Measurements from ENCODE around the gene LRRC18.

Gene LRRC18

DNA sequence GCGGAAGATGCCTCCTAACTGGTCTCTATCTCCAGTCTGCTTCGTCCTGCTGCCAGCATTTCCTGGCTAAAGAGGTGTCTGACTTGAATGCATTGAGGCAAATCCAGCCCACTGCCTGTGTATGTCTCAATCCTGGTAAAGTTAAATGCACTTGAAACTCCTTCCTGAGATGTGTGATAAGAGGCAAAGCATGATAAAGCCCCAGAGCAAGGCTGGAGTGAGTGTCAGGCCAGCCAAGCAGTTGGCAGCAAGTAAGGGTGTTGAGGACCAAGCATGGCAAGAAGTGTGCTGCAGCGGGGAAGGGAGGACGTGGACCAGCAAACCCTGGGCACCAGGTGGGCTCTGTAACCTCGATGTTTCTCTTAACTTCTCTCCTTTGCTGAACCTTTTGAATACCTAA is 29.1 kb downstream of the LRRC18 start:
- DNase-seq (ENCODE audit: low read depth in 2 of 2), result no peak

GRCh38 chr10:48907730-48908129 is 31.9 kb downstream of the LRRC18 start:
- DNase-seq (ENCODE audit: low read depth in 2 of 2), result no peak

DNA sequence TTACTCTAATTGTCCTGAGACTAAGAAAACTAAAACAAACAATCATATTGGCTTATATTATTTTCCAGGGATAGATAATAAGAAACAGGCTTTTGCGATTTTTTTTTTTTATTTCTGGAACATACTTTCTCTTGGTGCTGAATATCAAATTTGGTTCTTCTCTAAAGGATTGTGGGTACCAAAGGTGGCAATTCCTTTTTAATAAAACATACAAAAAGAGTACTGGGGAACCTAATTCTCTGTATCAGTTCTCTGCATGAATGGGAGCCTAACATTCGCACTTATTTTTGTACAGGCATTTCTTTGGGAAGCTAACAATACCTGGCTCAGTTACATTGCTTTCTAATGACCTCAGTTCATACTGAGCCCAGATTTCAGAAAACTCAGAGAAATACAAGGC is 32.8 kb downstream of the LRRC18 start:
- no peak for DNase-seq (ENCODE audit: low read depth in 2 of 2)

DNA sequence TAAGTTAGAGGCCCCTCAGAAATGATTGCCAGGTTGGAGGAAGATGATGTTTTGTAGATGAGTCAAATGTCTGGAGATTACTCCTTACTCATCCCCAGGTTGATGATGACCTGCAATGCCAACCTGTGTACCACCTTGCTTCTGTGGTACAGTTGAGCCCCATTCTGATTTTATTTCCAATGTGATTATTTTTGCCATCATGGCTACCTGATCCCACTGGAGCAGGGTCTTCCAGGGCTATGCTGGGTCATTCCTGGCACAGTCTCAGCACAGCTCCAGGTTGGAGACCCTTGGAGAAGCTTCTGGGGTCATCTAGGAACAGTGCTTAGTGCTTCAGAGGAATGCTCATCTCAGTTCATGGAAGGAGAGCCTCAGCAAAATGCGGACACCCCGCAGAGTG is 34.3 kb downstream of the LRRC18 start:
- DNase-seq (ENCODE audit: low read depth in 2 of 2), result no peak

GRCh38 chr10:48904861-48905260 is 34.8 kb downstream of the LRRC18 start:
- DNase-seq (ENCODE audit: low read depth in 2 of 2), result no peak

GRCh38 chr10:48903151-48903550 is 36.5 kb downstream of the LRRC18 start:
- DNase-seq (ENCODE audit: low read depth in 2 of 2), result no peak

- DNase-seq (ENCODE audit: low read depth in 2 of 2), result no peak
Measured at GRCh38 chr10:48902096-48902495, 37.5 kb downstream of the LRRC18 start.

DNA sequence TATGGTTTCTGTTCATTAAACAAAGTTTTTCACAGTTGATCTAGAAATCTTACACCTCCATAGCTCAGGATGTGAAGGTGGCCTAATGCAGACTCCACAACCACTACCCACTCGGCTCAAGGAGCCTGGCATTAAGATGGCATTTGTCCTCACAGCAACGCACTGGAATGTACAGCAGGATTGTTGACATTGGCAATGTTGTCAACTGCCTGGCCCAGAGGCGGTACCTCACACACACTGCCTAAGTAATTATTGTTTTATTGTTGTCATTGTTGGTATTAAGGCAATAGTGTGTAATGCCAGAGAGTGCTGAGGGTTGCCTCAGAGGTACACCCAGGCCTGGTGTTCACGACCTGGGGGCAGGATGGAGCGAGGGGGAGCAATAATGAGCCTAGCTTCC is 38.3 kb downstream of the LRRC18 start:
- no peak for DNase-seq (ENCODE audit: low read depth in 2 of 2)

DNA sequence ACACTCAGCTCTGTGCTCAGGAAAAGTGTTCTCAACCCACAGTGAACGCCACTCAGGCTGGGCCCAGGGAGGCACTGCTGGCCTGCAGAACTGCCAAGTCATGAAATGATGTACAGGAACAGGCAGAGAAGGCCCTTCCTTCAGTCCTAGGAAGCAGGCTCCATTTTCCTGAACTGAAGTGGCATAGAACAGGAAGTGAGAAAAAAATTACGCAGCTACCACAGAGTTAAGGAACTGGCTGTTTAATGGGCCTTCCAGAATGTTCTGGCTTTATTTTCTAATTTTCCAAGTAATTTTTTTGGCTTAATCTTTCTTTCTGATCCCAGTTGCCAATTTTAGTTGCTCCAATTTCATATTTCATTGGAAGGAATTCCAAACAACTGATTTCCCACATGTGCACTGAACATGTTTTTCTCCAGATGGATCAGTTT is 39.3 kb downstream of the LRRC18 start:
- no peak for DNase-seq (ENCODE audit: low read depth in 2 of 2)

DNA sequence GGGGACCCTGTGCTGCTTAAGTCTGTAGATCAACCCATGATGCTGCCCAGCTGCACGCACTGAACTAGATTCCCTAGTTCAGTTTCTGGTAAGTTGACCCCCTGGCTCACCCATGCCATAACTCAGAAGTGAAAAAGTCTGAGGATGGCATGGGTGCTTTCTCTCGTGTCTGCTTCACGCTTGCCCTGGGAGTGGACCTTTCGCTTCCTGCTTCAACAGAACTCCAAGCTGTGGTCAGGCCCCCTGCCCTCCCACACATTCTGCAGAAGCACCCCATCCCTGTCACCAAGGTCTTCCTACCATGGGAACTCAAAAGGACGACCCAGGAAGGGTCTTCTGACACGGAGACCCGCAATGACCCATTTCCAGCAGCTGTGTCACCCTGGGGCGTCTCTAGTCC is 39.9 kb downstream of the LRRC18 start:
- no peak for DNase-seq (ENCODE audit: low read depth in 2 of 2)

- no peak for DNase-seq (ENCODE audit: low read depth in 2 of 2)
Measured at GRCh38 chr10:48898426-48898825, 41.2 kb downstream of the LRRC18 start.

DNA sequence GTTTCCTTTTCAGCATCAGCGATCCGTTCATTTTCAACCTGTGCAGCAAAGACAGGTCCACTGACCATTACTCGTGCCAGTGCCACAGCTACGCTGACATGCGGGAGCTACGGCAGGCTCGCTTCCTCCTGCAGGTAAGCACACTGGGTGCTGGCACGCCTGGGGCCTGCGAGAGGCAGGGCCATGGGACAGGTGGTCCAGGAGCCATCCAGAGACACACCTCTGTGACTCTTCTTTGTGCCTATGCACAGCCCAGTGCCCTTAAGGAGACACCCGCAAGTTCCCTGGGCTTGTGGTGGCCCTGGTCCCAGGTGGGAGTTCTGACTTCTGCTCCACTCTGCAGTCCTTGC is 42.2 kb downstream of the LRRC18 start:
- DNase-seq (ENCODE audit: low read depth in 2 of 2), result no peak

GRCh38 chr10:48896756-48897440 is 42.7 kb downstream of the LRRC18 start:
- DNase-seq (ENCODE audit: low read depth in 2 of 2), result no peak

GRCh38 chr10:48895803-48896195 is 43.8 kb downstream of the LRRC18 start:
- no peak for DNase-seq (ENCODE audit: low read depth in 2 of 2)

GRCh38 chr10:48894911-48895802 is 44.5 kb downstream of the LRRC18 start:
- no peak for DNase-seq (ENCODE audit: low read depth in 2 of 2)

DNA sequence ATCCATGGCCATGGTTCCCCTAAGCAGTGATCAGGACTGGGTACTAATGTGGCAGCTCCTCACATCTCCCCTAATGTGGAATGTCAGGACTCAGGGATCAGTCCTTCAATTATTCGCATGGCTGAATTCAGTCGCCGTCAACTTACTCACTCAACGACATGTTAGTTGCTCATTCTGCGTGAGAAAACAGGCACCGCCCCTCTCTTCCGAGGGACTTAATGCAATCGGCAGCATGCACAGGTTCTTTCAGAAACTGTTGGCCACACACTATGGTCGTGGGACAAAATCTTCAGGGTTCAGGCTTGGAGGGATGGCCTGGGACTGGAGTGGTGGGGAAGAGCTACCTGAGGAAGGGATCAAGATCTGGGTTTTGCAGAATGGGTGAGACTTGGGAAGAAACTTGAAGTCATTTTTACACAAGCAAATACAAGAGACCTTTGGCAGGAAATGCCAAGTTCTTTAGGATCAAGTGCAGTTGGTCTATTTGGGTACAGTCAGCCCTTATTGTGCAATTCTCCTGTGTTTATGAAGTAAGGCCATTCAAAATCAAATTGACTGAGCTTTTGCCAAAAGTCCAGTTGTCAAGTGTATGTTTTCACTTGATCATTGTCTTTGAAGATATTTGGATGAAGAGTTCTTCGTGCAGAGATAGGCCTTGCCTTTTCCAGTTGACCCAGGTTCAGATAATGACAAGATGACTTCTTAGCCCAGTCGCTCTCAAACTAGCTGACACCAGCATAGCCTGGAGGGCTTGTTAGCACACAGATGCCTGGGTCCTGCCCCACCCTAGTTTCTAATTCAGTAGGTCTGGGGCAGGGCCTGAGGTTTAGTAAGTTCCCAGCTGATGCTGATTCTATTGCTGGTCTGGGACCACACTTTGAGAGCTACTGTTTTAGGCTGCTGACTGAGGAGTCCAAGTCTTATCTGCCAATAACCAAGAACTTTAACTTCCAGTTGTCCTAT is 48.5 kb downstream of the LRRC18 start:
- no peak for DNase-seq (ENCODE audit: low read depth in 2 of 2)

GRCh38 chr10:48887982-48888381 is 51.7 kb downstream of the LRRC18 start:
- DNase-seq (ENCODE audit: low read depth in 2 of 2), result no peak

DNA sequence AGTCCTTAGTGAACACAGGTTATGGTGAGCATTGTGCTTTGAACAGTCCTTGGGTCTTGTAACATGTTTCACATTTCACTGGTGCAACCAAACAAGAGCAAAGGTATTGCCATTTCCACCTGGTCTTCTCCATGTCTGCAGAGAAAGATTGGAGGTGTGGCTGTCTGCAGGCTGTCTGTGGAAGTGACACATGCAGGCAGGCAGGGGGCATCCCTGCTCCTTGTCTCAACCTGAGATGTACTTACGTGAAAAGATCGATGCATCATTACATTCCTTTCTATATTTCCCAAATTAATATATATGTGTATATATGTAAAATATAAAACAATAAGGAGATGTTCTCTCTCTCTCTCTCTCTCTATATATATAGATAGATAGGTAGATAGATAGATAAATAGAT is 54.3 kb downstream of the LRRC18 start:
- no peak for DNase-seq (ENCODE audit: low read depth in 2 of 2)

DNA sequence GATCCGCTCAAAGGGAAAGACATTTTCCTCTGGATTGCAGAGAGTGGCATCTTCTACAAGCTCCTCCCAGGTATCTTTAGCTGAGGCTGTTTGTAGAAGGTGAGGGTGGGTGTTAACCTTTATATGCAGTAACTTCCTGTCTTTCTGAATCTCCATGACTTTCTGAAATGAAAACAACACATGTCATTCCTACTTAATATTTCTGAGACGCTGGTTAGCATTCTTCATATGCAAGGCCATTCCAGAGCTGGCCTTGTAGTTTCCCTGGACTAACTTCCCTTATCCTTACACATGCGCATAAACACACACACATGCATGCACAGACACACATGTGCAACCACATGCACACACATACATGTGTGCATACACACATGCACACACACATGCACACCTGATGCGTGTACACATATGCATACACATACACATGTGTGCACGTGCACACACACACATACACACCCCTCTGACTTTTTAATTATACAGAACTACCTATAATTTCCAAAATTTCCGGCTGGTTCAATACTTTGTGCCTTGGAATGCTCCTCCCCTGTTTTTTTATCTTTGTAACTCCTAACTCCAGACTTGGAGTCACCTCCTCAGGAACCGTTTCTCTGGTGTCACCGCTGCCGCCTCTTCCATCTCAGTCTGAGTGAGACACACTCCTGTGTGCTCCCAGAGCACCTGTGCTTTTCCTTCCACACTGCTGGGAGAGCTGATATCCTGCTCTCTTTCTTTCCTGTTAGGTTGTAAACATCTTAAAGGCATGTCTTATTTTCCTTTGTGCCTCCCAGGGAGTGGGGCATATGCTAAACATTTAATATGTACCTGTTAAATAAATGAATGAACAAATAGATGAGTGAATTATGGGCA is 55.2 kb downstream of the LRRC18 start:
- DNase-seq (ENCODE audit: low read depth in 2 of 2), result no peak

DNA sequence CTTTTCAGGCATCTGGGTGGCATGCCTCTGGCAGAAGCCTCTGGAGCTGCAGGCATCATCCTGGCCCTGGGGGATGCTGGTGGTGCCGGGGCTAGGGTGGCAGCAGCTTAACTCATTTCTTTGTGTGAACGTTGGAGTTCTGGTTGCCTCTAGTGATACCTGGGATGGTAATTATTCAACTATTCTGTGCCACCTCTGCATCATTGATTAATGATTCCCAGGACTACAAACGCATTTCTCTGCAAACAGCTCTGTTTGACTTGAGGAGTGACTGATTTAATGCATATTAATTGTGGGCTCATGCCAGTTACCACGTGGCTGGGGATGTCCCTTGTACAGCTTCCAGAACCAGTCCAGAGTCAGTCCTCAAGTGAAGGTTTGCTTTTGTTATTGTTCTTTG is 55.9 kb downstream of the LRRC18 start:
- DNase-seq (ENCODE audit: low read depth in 2 of 2), result no peak

DNA sequence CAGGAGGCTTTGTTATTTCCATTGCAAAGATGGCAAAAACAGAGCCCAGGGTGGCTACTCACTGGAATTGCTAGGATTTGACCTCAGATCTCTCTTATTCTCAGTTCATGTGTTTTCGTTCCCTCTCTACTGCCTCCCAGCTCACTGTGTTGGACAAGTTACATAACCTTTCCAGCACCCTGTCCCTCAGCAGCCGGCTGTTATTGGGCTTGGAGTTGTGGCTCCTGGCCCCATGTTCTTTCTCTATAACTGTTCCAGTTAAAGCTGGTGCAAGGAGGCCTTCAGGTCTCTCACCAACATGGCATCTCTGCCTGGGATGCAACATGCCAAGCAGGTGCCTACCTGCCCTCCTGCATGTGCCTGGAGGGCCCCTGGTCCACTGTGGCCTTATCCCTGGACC is 56.8 kb downstream of the LRRC18 start:
- no peak for DNase-seq (ENCODE audit: low read depth in 2 of 2)

All from stimulated activated CD8-positive, alpha-beta memory T cell treated with anti-CD3 and anti-CD28 coated beads, Interleukin-2, amount 100 ng/mL, for 1 hour (primary cell).